Lung (tissue), 12 donors: ENCODE results near the gene FRAS1. TPM values are rescaled to one million over a fixed set of nuclear protein-coding genes. Genes with fewer than 3 reads are reported as not detected.

Experiments
- ATAC-seq: fragments of 200-7000 bp; cut with Tn5 transposase; one replicate; pipeline ENCODE4 v1.9.1; 2020; ENCODE audit warnings: moderate number of reproducible peaks; ENCODE audit not compliant: insufficient read depth, low FRiP score
- DNase-seq, 3 donors: peaks; one replicate each; pipeline ENCODE4 v3.0.0-alpha.2; 2013 to 2017
- H3K27ac ChIP-seq, 2 donors: one replicate each; pipeline ENCODE4 v1.5.1; 2013; ENCODE audit warnings: mild to moderate bottlenecking in 2 of 2, moderate library complexity in 2 of 2, control low read depth in 1 of 2, inconsistent platforms in 1 of 2, low read depth in 1 of 2, low read length in 1 of 2
- H3K27me3 ChIP-seq, 3 donors: one replicate each; pipeline ENCODE4 v1.5.1; 2013; ENCODE audit warnings: low read length in 2 of 3; ENCODE audit not compliant: control insufficient read depth in 3 of 3, insufficient read depth in 3 of 3
- H3K36me3 ChIP-seq, 4 donors: one replicate each; pipeline ENCODE4 v1.5.1; 2013; ENCODE audit warnings: low read length in 4 of 4, mild to moderate bottlenecking in 1 of 4, moderate library complexity in 1 of 4; ENCODE audit not compliant: control insufficient read depth in 4 of 4, insufficient read depth in 4 of 4
- H3K4me1 ChIP-seq, 5 donors: one replicate each; pipeline ENCODE4 v1.5.1; 2013; ENCODE audit warnings: low read length in 5 of 5, mild to moderate bottlenecking in 2 of 5, moderate library complexity in 1 of 5; ENCODE audit not compliant: control insufficient read depth in 5 of 5, insufficient read depth in 5 of 5
- H3K4me3 ChIP-seq: one replicate; pipeline ENCODE4 v1.5.1; 2013; ENCODE audit warnings: mild to moderate bottlenecking, control low read depth, moderate library complexity
- H3K9ac ChIP-seq, 2 donors: one replicate each; pipeline ENCODE4 v1.5.1; 2013; ENCODE audit warnings: low read length in 2 of 2, control low read depth in 1 of 2; ENCODE audit not compliant: insufficient read depth in 1 of 2
- H3K9me3 ChIP-seq, 4 donors: one replicate each; pipeline ENCODE4 v1.5.1; 2013; ENCODE audit warnings: low read length in 3 of 4, mild to moderate bottlenecking in 1 of 4, moderate library complexity in 1 of 4; ENCODE audit not compliant: control insufficient read depth in 4 of 4, insufficient read depth in 3 of 4
- WGBS, 2 donors: extraction: QIAGEN DNeasy Blood & Tissue Kit; methylation state at CpG; one replicate each; pipeline ENCODE4 v1.1.7; 2013; 5-methylcytosine and 5-hydroxymethylcytosine counted together
- polyA plus RNA-seq, 2 donors: library from polyadenylated mRNA; stranded (reverse); fragments of 200-250 nt; gene quantifications; one replicate each; pipeline ENCODE4 v1.2.1, GENCODE V29; 2013
- total RNA-seq, 2 donors: library from RNA; depleted of rRNA in 1 of 2; stranded (reverse); fragments of >200 nt in 1 of 2; gene quantifications; one replicate each; pipeline ENCODE4 v1.2.1, GENCODE V29; 2014 to 2021
- TF ChIP-seq, protein P1 (sequence below): IDR thresholded peaks from 2 replicates; pipeline ENCODE4 v1.5.1; 2012; ENCODE audit warnings: mild to moderate bottlenecking; ENCODE audit errors: control extremely low read depth, extremely low read depth
- donor health status: control.
- donor health status: control.
- donor health status: Bipolar disorder and iron deficiency.
- donor health status: healthy.
- donor health status: DM: yes; HTN: yes; CAD: no.

FRAS1 gene
- total and polyA plus RNA-seq, 4 donors, result 0.45 to 53.8 (median 6.9) TPM

DNA sequence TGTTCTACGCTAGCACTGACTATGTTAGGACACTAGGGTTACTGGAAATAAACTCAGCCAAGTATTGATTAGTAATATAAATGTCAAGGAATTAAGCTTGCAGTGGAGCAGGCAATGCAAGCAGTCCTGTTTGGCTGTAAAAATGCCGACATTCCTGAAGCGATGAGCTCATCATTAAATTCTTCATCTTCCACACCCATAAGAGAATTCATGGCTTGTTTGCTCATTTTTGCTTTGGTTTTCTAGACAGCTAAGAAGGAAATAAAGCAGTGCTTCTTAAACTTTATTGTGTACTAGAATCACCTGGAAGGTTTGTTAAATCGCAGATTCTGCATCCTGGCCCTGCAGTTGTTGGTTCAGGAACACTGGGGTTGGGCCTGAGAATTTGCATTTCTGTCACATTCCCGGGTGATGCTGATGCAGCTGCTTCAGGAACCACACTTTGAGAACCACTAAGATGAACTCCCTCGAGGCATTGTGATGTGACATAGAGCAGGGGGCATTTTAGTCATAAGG is 512.2 kb downstream of the FRAS1 start:
- WGBS, 2 donors, result 64 to 84% methylated on average over 6 of the region's 6 CpGs
- Histone ChIP-seq H3K4me1 (peaks cover 0 to 10% (median 0%) of the 10 kb centered on the region in 5 donors), H3K27me3 (no peaks in the 10 kb centered on the region), H3K4me3 (no peak overlapping the region), H3K9me3 (no peaks in the 10 kb centered on the region), H3K36me3 (peaks cover 0 to 4% (median 2%) of the 10 kb centered on the region in 4 donors), H3K27ac (peak overlapping the region; percentile 42 to 60), H3K9ac (peak overlapping the region in 1 of 2 donors; percentile 42)
- TF ChIP-seq, protein P1, sequence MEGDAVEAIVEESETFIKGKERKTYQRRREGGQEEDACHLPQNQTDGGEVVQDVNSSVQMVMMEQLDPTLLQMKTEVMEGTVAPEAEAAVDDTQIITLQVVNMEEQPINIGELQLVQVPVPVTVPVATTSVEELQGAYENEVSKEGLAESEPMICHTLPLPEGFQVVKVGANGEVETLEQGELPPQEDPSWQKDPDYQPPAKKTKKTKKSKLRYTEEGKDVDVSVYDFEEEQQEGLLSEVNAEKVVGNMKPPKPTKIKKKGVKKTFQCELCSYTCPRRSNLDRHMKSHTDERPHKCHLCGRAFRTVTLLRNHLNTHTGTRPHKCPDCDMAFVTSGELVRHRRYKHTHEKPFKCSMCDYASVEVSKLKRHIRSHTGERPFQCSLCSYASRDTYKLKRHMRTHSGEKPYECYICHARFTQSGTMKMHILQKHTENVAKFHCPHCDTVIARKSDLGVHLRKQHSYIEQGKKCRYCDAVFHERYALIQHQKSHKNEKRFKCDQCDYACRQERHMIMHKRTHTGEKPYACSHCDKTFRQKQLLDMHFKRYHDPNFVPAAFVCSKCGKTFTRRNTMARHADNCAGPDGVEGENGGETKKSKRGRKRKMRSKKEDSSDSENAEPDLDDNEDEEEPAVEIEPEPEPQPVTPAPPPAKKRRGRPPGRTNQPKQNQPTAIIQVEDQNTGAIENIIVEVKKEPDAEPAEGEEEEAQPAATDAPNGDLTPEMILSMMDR, result no peak
- no peak for ATAC-seq
- DNase-seq, result peak in 2 of 3 donors; percentile 49 to 60

DNA sequence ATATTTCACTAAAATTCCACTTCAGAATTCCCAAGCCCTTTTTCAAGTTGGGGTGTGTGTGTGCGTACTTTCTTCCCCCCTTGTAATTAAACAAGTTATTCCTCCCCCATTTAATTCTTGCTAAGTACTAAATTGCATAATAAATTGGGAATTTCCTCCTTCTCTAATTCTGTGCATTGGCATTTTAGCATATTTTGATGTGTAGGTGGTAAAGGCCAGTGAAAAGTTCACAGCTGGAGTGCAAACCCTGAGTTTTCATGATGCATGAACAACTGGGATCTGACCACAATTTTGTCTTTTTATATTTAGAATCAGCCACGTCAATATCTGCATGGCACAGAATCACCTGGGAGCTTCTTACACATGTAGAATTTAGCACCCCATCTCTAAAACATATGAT is 513.0 kb downstream of the FRAS1 start:
- H3K9me3 ChIP-seq, result no peaks in the 10 kb centered on the region
- no peak overlapping the region for H3K27ac ChIP-seq
- no peak overlapping the region for H3K4me3 ChIP-seq
- ATAC-seq, result no peak
- peaks cover 0 to 4% (median 2%) of the 10 kb centered on the region in 4 donors for H3K36me3 ChIP-seq
- TF ChIP-seq, protein P1, result no peak
- H3K9ac ChIP-seq, result no peak overlapping the region
- WGBS, 2 donors, result 74 to 83% methylated on average over 2 of the region's 2 CpGs
- H3K27me3 ChIP-seq, result no peaks in the 10 kb centered on the region
- H3K4me1 ChIP-seq, result peaks cover 0 to 10% (median 0%) of the 10 kb centered on the region in 5 donors
- DNase-seq, result no peak

DNA sequence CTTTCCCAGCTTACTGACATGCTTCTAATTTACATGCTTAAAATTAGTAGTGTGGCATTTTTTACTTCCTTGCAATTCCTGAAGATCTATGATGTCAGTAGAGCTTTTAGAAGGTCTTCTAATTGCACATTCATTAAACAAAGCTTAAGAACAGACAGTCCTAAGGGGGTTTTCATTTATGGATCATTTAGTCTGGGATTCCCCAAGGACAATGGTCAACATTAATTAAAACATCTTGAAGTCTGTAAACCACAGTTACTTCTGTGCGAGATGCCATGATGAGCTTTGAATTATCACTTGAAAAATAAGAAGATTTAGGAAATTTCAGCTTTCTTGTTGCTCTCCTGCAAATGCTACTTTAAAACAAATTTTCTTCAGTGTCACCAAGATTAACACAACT is 514.7 kb downstream of the FRAS1 start:
- Histone ChIP-seq H3K4me1 (peaks cover 0 to 5% (median 0%) of the 10 kb centered on the region in 5 donors), H3K36me3 (peaks cover 0 to 4% (median 2%) of the 10 kb centered on the region in 4 donors), H3K27ac (no peak overlapping the region), H3K27me3 (no peaks in the 10 kb centered on the region), H3K9me3 (no peaks in the 10 kb centered on the region), H3K9ac (no peak overlapping the region), H3K4me3 (no peak overlapping the region)
- DNase-seq (no peak), ATAC-seq (no peak)
- TF ChIP-seq, protein P1, result no peak
- 95 to 96% methylated on average over 1 of the region's 1 CpG for WGBS, 2 donors
